HL-60 (cell line): ENCODE measurements around the gene C11orf42.

ENCODE experiments used
- DNase-seq, 2 experiments: peaks; one replicate each; pipeline ENCODE4 v3.0.0-alpha.2; 2010 to 2020; ENCODE audit warnings: low read depth in 1 of 2, low spot score in 1 of 2
- H3K27ac ChIP-seq: fragments of 250-450 bp; sonication (Bioruptor Pico); replicated peaks from 2 replicates; pipeline ENCODE4 v1.5.1; 2020; ENCODE audit warnings: mild to moderate bottlenecking, moderate library complexity
- H3K27me3 ChIP-seq: fragments of 250-450 bp; sonication (Bioruptor Pico); 2 replicates; pipeline ENCODE4 v1.5.1; 2021; ENCODE audit warnings: mild to moderate bottlenecking, moderate library complexity; ENCODE audit not compliant: insufficient read depth, poor library complexity, severe bottlenecking
- H3K4me3 ChIP-seq: replicated peaks from 2 replicates; pipeline ENCODE4 v1.5.1; 2011; ENCODE audit warnings: mild to moderate bottlenecking, control low read depth, low read length; ENCODE audit not compliant: insufficient read depth
- GABPA ChIP-seq: IDR thresholded peaks from 2 replicates; pipeline ENCODE4 v1.6.1; 2012; ENCODE audit warnings: low read depth
- POLR2AphosphoS5 ChIP-seq: IDR thresholded peaks from 2 replicates; pipeline ENCODE4 v1.6.1; 2012; ENCODE audit warnings: low read depth
- REST ChIP-seq: IDR thresholded peaks from 2 replicates; pipeline ENCODE4 v1.6.1; 2012; ENCODE audit warnings: low read depth; ENCODE audit not compliant: insufficient replicate concordance
- SPI1 ChIP-seq: IDR thresholded peaks from 2 replicates; pipeline ENCODE4 v1.6.1; 2012; ENCODE audit warnings: low read depth, mild to moderate bottlenecking, borderline replicate concordance
- long read RNA-seq: library from polyadenylated mRNA; unstranded; transcript quantifications from one replicate; pipeline ENCODE4 v2.0.0, GENCODE V29; 2020
- TF ChIP-seq, protein P1 (sequence below): IDR thresholded peaks from one replicate; pipeline ENCODE4 v1.5.1; 2011; ENCODE audit warnings: low read length, control low read depth, inconsistent platforms; ENCODE audit not compliant: insufficient read depth

Gene C11orf42, protein sequence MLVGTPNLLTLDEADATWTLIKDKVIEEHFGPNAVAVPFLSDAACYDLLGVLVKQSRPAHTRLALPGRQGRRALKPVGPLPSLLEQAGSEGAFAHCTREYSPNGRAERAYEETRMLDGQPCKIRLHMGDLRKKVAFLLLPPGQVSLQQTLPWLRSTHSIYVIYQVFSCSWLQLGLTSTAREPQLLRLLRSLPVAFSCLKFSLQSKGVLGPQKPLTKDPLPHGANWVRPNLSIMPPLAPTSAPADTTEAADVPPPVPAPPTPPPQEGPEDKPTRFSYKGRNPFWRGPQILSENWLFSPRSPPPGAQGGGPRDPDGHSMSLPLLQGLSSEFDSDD
- long read RNA-seq: 0 reads

GRCh38 chr11:6205366-6205765, at the start of gene C11orf42:
Gene C11orf42 (plus strand): TSS chr11:6205557. CDS start chr11:6205616, 59 bp downstream.
- no peaks in the 10 kb centered on the region for H3K27me3 ChIP-seq
- peak within 1 kb of the TSS; percentile 92 for H3K27ac ChIP-seq
- H3K4me3 ChIP-seq: no peak within 1 kb of the TSS
- no peak for DNase-seq
- TF ChIP-seq SPI1: no peak
- TF ChIP-seq REST: no peak
- TF ChIP-seq GABPA: no peak
- no peak for TF ChIP-seq POLR2AphosphoS5
- TF ChIP-seq, protein P1, sequence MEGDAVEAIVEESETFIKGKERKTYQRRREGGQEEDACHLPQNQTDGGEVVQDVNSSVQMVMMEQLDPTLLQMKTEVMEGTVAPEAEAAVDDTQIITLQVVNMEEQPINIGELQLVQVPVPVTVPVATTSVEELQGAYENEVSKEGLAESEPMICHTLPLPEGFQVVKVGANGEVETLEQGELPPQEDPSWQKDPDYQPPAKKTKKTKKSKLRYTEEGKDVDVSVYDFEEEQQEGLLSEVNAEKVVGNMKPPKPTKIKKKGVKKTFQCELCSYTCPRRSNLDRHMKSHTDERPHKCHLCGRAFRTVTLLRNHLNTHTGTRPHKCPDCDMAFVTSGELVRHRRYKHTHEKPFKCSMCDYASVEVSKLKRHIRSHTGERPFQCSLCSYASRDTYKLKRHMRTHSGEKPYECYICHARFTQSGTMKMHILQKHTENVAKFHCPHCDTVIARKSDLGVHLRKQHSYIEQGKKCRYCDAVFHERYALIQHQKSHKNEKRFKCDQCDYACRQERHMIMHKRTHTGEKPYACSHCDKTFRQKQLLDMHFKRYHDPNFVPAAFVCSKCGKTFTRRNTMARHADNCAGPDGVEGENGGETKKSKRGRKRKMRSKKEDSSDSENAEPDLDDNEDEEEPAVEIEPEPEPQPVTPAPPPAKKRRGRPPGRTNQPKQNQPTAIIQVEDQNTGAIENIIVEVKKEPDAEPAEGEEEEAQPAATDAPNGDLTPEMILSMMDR: no peak

DNA sequence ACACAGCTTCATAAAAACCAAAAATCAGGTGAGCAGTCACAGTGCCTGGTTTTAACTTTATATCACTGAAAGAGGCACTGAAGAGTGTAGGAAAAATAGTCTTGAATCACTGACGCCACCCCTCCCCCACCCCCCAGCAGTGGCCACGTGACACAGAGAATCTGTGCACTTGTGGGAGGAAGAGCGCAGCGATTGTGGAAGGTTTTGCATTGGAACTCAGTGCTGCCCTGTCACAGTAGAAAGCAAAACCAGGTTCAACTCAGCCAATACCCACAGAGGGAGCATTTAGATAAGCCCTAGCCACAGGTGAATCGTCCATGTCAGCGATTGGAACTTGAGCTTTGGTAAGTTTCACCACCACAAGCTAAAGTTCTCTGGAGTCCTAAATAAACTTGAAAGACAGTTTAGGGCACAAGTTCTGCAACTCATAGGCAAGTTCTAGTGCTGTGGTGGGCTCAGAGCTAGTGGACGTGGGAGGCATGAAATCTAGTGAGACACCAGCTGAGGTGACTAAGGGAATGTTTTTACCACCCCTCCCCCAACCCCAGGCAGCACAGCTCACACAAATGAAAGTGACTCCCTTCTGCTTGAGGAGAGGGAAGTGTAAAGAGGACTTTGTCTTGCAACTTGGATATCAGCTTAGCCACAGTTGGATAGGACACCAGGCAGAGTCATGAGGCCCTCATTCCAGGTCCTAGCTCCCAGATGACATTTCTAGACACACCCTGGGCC, 48.6 kb upstream of the C11orf42 start:
- peak; percentile 41 to 51 for DNase-seq
- H3K27me3 ChIP-seq: no peaks in the 10 kb centered on the region
- no peak overlapping the region for H3K4me3 ChIP-seq
- TF ChIP-seq SPI1 (peak; percentile 28; the same call in 1 of the 2 replicates), POLR2AphosphoS5 (no peak), GABPA (no peak), REST (no peak)
- peak overlapping the region; percentile 6; the same call in 1 of the 2 replicates for H3K27ac ChIP-seq

- Histone ChIP-seq H3K4me3 (no peak within 1 kb of the TSS), H3K27me3 (no peaks in the 10 kb centered on the region), H3K27ac (no peak within 1 kb of the TSS)
- DNase-seq: no peak
- no peak for TF ChIP-seq REST
- TF ChIP-seq POLR2AphosphoS5: no peak
- TF ChIP-seq, protein P1: no peak
Measured at GRCh38 chr11:6170226-6170625, 35.1 kb upstream of the C11orf42 start, which contains the start of gene OR52B2. Gene OR52B2 (minus strand): TSS chr11:6170326. CDS start chr11:6170326, 0 bp downstream.
